GM15510 (cell line): Measurements from ENCODE around the gene PRPSAP1.

Source experiments
- POLR2A ChIP-seq: IDR thresholded peaks from 3 replicates; pipeline ENCODE4 v1.6.1; 2011; ENCODE audit warnings: borderline replicate concordance; ENCODE audit not compliant: insufficient read length; ENCODE audit errors: extremely low read depth

Gene PRPSAP1

DNA sequence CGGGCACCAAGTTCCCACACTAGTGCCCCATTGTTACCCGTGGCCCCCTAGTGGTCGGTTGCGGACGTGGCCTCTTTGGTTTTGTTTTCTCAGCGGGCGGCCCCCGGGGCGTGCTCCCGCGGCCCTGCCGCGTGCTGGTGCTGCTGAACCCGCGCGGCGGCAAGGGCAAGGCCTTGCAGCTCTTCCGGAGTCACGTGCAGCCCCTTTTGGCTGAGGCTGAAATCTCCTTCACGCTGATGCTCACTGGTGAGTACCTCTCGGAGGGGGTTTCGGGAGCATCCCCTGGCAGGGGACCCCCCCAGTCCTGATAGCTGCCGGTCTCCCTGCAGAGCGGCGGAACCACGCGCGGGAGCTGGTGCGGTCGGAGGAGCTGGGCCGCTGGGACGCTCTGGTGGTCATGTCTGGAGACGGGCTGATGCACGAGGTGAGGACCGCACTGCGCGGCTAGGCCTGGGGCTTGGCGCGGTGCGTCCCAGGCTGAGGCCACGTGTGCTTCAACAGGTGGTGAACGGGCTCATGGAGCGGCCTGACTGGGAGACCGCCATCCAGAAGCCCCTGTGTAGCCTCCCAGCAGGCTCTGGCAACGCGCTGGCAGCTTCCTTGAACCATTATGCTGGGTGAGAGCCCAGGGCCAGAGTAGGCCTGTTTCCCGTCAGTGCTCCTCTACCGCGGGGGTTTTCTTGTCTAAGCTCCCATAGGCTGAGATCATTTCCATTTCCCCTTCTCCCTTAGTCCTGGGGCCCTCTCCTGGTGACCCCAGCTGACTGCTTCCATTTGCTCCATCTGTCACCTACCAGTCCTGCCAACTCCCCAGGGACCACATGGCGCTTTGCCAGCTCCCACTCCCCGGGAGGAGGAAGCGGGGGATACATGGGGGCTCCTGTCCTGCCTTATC is 32.4 kb upstream of the PRPSAP1 start:
- TF ChIP-seq POLR2A = no peak

GRCh38 chr17:76384987-76385891 is 31.5 kb upstream of the PRPSAP1 start:
- no peak for TF ChIP-seq POLR2A

DNA sequence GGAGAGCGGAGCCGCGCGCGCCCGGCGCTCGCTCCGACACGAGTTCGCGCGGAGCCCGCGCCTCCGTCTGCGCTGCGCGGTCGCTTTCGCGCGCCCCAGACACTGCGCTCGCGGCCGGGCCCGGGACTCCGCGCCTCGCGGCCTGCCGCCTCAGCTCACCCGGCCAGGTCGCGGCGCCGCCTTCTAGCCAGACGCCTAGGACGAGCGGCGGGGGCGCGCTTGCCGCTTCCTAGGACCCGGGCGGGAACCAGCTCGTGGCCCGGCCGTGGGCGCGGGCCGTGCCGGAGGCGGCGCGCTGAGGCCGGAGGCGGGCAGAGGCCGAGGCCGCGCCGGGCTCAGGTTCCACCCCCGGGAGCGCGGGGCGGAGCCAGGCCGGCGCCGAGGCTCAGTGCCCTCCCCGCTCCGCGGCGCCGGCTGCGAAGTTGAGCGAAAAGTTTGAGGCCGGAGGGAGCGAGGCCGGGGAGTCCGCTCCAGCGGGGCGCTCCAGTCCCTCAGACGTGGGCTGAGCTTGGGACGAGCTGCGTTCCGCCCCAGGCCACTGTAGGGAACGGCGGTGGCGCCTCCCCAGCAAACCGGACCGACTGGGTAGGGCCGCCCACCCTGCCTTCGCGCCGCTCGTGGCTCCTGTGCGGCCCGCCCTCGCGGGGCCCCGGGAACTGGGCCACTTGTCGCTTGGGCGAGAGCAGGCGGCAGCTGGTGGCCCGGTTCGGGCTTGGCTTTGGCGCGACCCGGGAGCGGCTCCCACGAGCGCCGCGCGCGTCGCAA is 30.7 kb upstream of the PRPSAP1 start, which contains the start of gene SPHK1:
Gene SPHK1, plus strand, starts transcription at position 388 of the 765 bp plus-strand sequence. CDS start 1,036 bp downstream, outside the sequence.
- TF ChIP-seq POLR2A = peak; percentile 39

DNA sequence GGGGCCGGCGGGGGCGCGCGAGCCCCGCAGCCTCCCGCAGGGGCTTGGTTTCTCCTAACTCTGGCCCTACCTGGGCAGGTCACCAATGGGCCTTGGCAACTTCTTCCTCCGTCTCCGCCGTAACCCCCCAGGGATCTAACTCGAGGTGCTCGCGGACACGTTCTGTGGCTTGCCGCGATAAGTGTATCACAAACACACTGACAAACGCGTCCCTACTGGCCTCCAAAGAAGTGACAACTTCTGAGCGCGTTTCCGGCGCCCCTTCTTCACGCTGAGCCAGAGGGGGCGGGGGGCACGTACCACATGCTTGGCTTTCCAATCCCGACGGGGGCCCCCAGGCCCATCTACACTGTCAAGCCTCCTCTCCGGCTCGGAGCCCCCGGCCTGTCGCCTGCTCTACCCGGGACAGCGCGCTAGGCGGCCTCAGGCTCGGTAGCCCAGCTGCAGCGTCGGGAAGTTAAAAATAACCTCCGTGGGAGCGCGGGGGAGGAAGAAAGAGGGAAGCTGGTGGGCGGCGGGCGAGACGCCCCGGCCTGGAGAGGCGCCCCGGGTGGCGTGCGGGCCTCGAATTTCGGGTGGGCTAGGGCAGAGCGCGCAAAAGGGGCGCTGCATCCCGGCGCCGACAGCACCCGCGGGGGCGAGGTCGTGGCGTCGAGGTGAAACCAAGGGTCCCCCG is 30.0 kb upstream of the PRPSAP1 start:
- no peak for TF ChIP-seq POLR2A

DNA sequence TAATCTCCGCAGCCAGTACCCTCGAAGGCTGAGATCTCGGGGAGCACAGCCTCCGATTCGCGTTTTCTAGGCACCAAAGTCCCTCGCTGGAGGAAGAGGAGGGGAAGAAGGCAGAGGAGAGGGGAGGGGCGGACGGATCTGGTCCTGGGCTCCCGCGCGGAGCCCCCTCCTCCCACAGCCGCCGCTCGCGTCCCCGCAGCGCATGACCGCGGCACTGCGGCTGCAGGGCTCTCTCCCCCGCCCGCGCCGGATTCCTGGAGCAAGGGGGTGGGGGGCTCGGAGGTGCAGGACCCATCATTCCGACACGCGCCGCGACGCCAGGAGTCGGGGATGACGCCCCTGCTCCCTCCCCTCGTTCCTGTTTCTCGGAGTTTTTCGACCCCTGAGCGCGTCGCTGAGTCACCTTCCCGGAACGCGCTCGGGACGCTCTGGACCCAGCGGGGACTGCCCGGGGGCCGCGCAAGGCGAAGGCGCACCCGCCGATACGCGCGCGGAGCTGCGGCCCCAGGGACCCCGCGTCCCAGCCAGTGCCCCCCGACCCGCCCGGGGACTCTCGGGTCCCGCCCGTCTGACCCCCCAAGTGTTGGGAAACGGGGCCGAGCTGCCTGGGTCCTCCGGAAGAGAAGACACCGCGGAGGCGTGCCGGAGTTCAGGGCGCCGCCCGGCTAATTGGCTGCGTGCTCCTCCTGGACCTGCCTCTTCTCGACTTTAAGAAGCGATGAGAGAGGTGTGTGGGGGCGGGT is 29.3 kb upstream of the PRPSAP1 start:
- peak; percentile 16 for TF ChIP-seq POLR2A

GRCh38 chr17:76382351-76382802 is 28.7 kb upstream of the PRPSAP1 start:
- no peak for TF ChIP-seq POLR2A

- TF ChIP-seq POLR2A = no peak
These were observed 28.1 kb upstream of the PRPSAP1 start for GRCh38 chr17:76381633-76382350.

- TF ChIP-seq POLR2A = no peak
These were observed 26.1 kb upstream of the PRPSAP1 start for GRCh38 chr17:76379646-76380376.

GRCh38 chr17:76379275-76379641 is 25.5 kb upstream of the PRPSAP1 start:
- TF ChIP-seq POLR2A = no peak

GRCh38 chr17:76378548-76379274 is 25.0 kb upstream of the PRPSAP1 start:
- no peak for TF ChIP-seq POLR2A

- no peak for TF ChIP-seq POLR2A
These were observed 22.8 kb upstream of the PRPSAP1 start for GRCh38 chr17:76376318-76377133.
